Measurements from ENCODE around the gene IL27RA.

- TF ChIP-seq BCL11A (tag by site-specific recombination; IDR thresholded peaks at IDR 0.05; ENCODE audit: low read depth): no peak
- TF ChIP-seq TCF7L2 (IDR thresholded peaks at IDR 0.05; ENCODE audit: borderline replicate concordance, low read depth, low read length): no peak
- no peak for TF ChIP-seq ZNF274 (IDR thresholded peaks at IDR 0.05; ENCODE audit: low read length)
- no peak for TF ChIP-seq ZNF274 (tag by site-specific recombination; IDR thresholded peaks at IDR 0.05; ENCODE audit: borderline replicate concordance)
- no peak for TF ChIP-seq CTCF (tag by site-specific recombination; IDR thresholded peaks at IDR 0.05)
- TF ChIP-seq ZNF341 (tag by site-specific recombination; IDR thresholded peaks at IDR 0.05; ENCODE audit: low read depth): no peak
- TF ChIP-seq ZNF138 (tag by site-specific recombination; IDR thresholded peaks at IDR 0.05; ENCODE audit: borderline replicate concordance): no peak
Measured at GRCh38 chr19:14063105-14063504, 31.5 kb downstream of the IL27RA start.

Measured in HEK293 (cell line).